GM19099 (cell line): Measurements from ENCODE around the gene NOL3.

Experiments used
- POLR2A ChIP-seq: IDR thresholded peaks from 3 replicates; pipeline ENCODE4 v1.6.1; 2011; ENCODE audit warnings: low read depth; ENCODE audit not compliant: insufficient read length; ENCODE audit errors: extremely low read depth

NOL3 gene

GRCh38 chr16:67201411-67202345 lies 31.3 kb downstream of the NOL3 start:
- TF ChIP-seq POLR2A: no peak

DNA sequence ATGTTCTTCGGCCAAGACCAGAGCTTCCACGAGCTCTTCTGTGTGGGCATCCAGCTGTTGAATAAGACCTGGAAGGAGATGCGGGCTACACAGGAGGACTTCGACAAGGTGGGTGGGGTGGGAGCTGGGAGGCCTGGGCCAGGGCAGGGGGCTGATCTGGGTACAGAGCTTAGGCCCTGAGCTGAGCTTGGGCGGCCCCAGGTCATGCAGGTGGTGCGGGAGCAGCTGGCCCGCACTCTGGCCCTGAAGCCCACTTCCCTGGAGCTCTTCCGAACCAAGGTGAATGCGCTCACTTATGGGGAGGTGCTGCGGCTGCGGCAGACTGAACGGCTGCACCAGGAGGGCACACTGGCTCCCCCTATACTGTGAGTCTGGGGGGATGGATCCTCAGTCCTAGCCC lies 32.1 kb downstream of the NOL3 start:
- TF ChIP-seq POLR2A: no peak

DNA sequence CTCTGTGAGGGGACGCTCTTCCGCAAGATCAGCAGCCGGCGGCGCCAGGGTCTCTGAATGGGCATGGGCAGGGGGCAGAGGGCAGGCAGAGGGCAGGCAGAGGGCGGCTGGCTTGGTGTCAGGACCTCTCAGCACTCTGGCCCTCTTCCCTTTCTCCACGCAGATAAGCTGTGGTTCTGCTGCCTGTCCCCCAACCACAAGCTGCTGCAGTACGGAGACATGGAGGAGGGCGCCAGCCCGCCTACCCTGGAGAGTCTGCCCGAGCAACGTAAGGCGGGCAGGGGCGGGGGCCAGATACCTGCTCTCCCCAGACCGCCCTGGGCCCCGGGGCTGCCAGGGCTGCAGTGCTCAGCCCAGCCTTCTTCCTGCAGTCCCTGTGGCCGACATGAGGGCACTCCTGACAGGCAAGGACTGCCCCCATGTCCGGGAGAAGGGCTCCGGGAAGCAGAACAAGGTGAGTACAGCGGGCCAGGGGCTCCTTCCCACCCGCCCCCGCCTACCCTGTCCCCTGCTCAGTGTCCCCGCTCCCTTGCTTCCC lies 32.7 kb downstream of the NOL3 start:
- TF ChIP-seq POLR2A: no peak

GRCh38 chr16:67204076-67204475 lies 33.7 kb downstream of the NOL3 start:
- no peak for TF ChIP-seq POLR2A

DNA sequence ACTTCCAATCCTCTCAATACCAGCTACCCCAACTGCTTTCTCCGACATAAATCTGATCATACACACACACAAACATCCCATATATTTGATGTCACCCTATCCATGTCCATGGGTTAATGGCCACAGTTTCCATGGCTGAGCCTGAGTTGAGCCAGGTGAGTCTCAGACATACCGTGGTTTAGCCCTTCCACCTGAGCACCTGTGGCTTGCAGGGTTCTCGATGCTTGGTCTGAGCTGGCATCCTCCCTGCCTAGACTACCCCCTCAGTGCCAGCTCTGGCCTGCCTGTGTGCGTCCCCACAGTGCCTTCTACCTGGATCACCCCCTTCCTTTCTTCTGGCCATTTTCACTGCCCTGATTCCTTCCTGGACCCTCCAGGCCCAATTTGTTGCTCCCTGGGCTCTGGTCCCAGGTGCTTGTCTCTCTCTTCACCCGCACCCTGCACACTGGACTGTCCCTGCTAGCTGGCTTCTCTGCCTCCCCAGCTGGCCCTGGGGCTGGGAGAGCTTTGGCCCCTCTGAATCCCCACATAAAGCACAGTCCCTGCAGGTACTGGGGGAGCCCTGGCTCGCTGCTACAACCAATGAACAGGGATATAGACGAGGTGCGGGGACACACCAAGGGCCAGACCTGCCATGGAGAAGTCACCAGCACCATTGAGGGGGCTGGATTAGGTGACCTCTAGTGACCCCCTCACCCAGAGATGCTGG lies 35.9 kb downstream of the NOL3 start:
- TF ChIP-seq POLR2A: no peak

DNA sequence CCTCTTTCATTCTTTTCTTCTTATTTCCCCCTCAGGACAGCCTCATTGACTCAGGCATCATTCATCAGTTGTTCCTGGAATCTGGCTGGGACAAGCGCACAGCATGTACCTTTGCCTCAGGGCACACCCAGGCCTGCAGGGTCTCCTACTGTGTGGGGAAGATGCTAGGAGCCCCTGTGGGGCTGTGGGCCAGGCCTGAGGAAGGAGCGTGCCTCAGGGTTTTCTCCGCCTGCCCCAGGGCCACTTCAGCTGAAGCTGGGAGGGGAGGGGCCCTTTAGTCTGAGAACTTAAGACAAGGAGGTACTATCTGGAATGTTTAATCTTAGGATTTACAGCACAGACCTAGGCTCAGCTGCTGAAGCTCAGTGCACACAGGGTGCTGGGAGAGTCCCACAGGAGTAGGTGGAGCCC lies 36.5 kb downstream of the NOL3 start:
- TF ChIP-seq POLR2A: no peak

DNA sequence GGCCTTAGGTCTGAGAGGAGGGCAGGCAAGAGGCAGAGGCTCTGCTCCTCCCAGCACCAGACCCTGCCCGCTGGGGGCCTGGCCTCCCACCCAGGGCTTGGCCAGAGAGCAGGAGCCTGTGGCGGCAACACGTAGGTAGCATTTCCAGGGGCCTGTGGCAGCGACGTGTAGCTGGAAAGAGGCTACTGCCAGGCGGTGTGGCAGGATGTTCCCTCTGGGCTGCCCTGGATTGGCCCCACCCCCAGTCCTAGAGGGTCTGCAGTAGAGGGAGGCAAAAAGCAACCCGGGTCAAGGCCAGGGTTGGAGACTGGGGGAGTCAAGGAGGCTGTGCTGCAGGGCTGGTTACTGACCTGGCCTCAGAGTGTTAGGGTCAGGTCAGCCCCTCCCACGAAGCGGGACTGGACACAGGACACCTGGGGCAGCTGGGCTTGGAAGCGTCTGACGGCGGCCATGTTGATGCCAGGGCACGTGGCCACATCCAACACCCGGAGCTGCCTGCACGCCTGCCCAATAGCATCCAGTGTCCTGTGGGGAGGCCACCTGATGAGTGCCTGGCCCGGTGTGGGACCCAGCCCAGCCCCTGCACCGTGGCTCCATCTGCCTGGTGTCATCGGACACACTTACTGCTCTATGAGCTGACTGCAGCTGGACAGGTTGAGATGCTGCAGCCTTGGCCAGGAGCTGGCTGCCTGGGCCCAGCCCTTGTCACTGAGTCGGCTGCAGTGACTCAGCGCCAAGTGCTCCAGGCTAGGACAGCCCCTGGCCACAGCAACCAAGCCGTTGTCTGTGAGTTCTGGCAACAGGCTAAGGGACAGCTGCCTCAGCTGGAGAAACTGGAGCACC lies 37.1 kb downstream of the NOL3 start:
- TF ChIP-seq POLR2A: no peak

- no peak for TF ChIP-seq POLR2A
Measured at GRCh38 chr16:67208154-67208896, 38.0 kb downstream of the NOL3 start.

GRCh38 chr16:67209565-67209964 lies 39.2 kb downstream of the NOL3 start:
- no peak for TF ChIP-seq POLR2A

DNA sequence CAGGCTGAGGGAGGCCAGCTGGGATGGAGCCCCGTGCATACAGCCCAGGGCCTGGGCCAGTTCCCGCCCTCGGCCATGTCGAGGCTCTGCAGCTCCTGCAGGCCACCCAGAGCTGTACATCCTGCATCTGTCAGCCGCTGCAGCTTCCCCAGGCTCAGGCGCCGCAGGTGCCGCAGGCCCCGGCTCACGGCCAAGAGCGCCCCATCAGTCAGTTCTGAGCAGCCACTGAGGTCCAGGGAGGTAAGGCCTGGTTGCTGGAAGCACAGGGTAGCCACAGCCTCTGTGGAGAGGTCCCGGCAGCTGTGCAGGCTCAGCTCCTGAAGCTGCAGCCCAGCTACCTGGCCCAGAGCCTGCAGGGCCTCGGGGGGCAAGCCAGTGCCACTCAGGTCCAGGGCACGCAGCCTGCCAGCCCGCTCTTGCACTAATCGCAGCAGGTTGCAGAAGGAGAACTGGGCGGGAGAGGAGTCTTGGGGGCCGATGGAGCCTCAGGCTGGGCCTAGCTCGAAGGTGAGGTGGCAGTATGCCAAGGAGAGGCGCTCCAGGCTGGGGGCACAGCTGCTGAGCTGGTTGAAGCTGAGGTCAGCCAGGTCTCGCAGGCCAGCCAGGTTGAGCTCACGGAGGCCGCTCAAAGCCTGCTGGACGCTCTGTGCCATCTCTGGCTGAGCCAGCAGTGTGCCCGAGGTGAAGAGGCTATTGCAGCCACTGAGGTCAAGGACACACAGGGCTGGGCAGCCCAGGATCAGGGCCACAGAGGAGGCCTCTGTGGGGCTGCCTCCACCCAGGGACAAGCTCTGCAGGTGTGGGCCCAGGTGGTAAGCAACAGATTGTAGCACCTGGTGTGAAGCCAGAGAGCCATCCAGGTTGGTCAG lies 40.0 kb downstream of the NOL3 start:
- no peak for TF ChIP-seq POLR2A

- TF ChIP-seq POLR2A: no peak
Measured at GRCh38 chr16:67211674-67212073, 41.3 kb downstream of the NOL3 start.

GRCh38 chr16:67212766-67213165 lies 42.4 kb downstream of the NOL3 start:
- no peak for TF ChIP-seq POLR2A

- no peak for TF ChIP-seq POLR2A
Measured at GRCh38 chr16:67213197-67214019, 43.1 kb downstream of the NOL3 start.

DNA sequence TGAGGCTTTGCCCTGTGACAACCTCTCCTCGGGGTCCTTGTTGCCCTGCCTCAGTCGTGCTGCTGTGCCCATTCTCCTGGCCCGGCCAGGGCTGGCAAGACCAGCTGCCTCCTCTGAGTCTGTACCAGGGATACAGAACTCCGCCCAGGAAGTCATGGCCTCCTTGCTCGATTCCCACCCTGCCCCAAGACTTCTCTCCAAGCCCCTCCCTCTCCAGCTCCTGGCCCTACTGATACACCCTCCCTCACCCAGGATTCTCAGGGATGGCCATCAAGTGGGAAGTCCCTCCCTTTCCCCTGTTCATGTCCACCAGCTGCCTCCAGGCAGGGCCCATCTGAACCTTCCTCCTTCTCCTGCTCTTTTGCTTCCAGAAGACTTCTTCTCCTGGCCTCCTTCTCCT lies 45.4 kb downstream of the NOL3 start:
- no peak for TF ChIP-seq POLR2A
